Measurements from ENCODE around the gene GRK7.

DNA sequence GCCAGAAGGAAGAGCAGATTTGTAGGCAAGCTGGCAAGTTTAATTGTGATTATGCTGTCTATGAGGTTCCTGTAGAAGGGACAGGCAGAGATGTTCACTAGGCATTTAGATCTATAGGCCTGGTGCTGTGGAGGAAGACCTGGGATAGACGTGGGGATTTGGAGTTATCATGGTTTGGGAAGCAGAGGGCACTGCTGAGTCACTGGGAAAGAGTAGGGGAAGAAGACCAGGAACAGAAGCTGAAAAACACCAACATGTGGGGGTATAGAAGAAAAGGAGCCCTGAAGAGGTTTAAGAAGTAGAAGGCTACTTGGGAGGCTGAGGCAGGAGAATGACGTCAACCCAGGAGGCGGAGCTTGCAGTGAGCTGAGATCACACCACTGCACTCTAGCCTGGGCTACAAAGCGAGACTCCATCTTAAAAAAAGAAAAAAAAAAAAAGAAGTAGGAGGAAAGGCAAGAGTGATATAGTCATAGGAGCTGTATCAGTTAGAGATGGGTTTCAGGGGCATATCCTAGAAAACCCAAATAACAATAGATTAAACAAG is 19.3 kb downstream of the GRK7 start:
- TF ChIP-seq, protein P1, sequence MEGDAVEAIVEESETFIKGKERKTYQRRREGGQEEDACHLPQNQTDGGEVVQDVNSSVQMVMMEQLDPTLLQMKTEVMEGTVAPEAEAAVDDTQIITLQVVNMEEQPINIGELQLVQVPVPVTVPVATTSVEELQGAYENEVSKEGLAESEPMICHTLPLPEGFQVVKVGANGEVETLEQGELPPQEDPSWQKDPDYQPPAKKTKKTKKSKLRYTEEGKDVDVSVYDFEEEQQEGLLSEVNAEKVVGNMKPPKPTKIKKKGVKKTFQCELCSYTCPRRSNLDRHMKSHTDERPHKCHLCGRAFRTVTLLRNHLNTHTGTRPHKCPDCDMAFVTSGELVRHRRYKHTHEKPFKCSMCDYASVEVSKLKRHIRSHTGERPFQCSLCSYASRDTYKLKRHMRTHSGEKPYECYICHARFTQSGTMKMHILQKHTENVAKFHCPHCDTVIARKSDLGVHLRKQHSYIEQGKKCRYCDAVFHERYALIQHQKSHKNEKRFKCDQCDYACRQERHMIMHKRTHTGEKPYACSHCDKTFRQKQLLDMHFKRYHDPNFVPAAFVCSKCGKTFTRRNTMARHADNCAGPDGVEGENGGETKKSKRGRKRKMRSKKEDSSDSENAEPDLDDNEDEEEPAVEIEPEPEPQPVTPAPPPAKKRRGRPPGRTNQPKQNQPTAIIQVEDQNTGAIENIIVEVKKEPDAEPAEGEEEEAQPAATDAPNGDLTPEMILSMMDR (IDR thresholded peaks at IDR 0.05), result peak in 5 of 12 donors; percentile 18 to 45 (median 30)
- TF ChIP-seq POLR2A (IDR thresholded peaks at IDR 0.05), result no peak
